Activated naive CD4-positive, alpha-beta T cell treated with anti-CD3 and anti-CD28 coated beads for 36 hours (primary cell): Measurements from ENCODE around the gene GRPEL2. TPM values are rescaled to one million over a fixed set of nuclear protein-coding genes. Genes with fewer than 3 reads are reported as not detected.

Source experiments
- CTCF ChIA-PET: fragments of 350-600 bp; sonication (Branson Sonifier 250); formaldehyde crosslinking; loops from one replicate; lab custom pipeline; 2021; ENCODE audit warnings: antibody characterized with exemption; lab: Charles Lee
- DNase-seq: peaks from one replicate; pipeline ENCODE4 v3.0.0-alpha.2; 2020
- H3K27ac Mint-ChIP-seq: one replicate; pipeline ENCODE4 v1.8.0; 2021; ENCODE audit warnings: mild to moderate bottlenecking, mixed read lengths
- H3K27me3 Mint-ChIP-seq: one replicate; pipeline ENCODE4 v1.8.0; 2021; ENCODE audit warnings: low read depth, mixed read lengths
- H3K36me3 Mint-ChIP-seq: one replicate; pipeline ENCODE4 v1.8.0; 2021; ENCODE audit warnings: low read depth, mixed read lengths
- H3K4me1 Mint-ChIP-seq: one replicate; pipeline ENCODE4 v1.8.0; 2021; ENCODE audit warnings: low read depth, mixed read lengths
- H3K4me3 Mint-ChIP-seq: one replicate; pipeline ENCODE4 v1.8.0; 2021; ENCODE audit warnings: mild to moderate bottlenecking, moderate library complexity, mixed read lengths
- H3K9me3 Mint-ChIP-seq: one replicate; pipeline ENCODE4 v1.8.0; 2021; ENCODE audit warnings: mixed read lengths
- intact Hi-C: fragments of 100-400 bp; cut with micrococcal nuclease; formaldehyde crosslinking; loops from one replicate; pipeline ENCODE4 v1.15.1; 2023
- total RNA-seq, 2 experiments: library from RNA; stranded (reverse); gene quantifications; one replicate each; pipeline ENCODE4 v1.2.3, GENCODE V29; 2021

GRPEL2 gene, protein sequence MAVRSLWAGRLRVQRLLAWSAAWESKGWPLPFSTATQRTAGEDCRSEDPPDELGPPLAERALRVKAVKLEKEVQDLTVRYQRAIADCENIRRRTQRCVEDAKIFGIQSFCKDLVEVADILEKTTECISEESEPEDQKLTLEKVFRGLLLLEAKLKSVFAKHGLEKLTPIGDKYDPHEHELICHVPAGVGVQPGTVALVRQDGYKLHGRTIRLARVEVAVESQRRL
- 10 to 100 TPM; 44.7 to 49.6 TPM for total RNA-seq

DNA sequence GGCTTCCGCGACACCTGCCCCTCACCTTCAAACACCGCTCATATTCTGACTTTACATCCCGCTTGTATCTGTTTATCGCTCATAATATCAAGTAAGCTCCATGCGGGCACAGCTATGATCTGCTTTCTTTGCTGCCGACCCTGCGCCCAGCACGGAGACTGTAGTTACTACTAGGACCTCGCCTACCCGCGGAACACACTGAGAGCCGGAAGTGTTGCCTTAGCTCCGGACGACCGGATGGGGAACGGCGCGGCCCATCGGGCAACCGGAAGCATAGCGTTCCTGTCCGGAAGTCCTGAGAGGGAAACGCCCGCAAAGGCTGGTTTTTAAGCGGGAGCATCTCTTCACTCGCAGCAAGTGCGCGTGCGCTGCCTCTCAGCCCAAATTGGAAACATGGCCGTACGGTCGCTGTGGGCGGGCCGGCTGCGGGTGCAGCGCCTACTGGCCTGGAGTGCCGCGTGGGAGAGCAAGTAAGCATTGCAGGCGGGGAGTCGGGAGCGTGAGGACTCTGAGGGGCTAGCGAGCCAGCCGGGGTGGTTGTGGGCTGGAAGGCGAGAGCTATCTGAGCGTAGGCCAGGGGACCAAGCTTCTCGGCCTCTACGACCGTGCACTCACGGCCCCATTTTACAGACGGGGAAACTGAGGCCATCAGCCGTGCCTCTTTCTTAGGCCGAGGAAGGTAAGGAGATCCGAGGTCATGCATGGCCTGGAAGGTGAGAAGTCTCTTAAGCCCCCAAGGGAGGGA lies at the start of gene GRPEL2:
TSS of gene GRPEL2 (plus strand) at position 353 of the 745 bp plus-strand sequence. CDS start at position 394, 41 bp downstream.
- DNase-seq = peak; percentile 97
- Mint-ChIP-seq H3K9me3 (no peaks in the 10 kb centered on the region), H3K27me3 (no peaks in the 10 kb centered on the region), H3K27ac (peak within 1 kb of the TSS; percentile 95), H3K4me3 (peak within 1 kb of the TSS; percentile 91), H3K4me1 (peaks cover 52% of the 10 kb centered on the region), H3K36me3 (peaks cover 44% of the 10 kb centered on the region)
- intact Hi-C loops = loop anchor here (1.0 to 10.0 kb wide), 7 partner anchors 12 to 1067 kb away; partner anchors contain the start of genes CD74, CSNK1A1, PPARGC1B and SLC26A2
- CTCF ChIA-PET = interaction anchor here (0.9 to 2.7 kb wide), 11 partner anchors 9 to 204 kb away, joined by 3 to 12 read pairs (median 5); partner anchors contain the start of genes ABLIM3 and PCYOX1L

DNA sequence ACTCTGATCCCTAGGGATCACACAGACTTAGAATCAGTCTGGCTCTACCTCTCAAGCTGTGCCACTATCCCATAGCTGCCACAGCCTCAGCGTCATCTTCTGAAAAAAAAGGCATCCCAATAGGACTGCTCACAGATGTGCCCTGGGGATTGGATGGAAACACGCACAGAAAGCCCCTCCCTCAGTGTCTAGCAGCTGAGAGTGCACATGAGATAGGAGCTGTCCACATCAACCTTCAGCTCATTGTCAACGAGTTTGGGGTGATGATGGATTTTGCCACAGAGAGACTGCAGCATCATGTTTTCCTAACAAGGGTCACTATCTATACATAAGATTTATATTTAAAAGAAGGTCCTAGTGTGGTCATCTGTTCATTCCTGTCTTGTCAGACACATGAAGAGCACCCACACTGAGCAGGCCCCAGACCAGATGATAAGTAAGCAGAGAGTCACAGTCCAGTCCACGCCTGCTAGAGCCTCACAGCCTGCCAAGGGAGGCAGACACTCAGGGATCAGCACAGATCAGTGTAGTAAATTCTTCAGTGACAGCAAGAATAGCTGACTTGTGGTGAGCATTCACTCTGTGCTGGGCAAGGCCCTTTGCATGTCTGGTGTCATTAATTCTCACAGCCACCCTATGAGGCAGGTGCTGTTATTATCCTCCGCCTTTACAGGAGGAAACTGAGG lies 47.8 kb upstream of the GRPEL2 start:
- Mint-ChIP-seq H3K4me3 (no peak overlapping the region), H3K4me1 (peaks cover 55% of the 10 kb centered on the region), H3K36me3 (no peaks in the 10 kb centered on the region), H3K9me3 (no peaks in the 10 kb centered on the region), H3K27ac (no peak overlapping the region), H3K27me3 (no peaks in the 10 kb centered on the region)
- intact Hi-C loops = loop anchor here (2.0 to 5.0 kb wide), 2 partner anchors 61 to 135 kb away; partner anchors contain the start of gene PCYOX1L
- no peak for DNase-seq
- CTCF ChIA-PET = interaction anchor here (0.6 to 1.9 kb wide), 6 partner anchors 15 to 137 kb away, joined by 3 to 6 read pairs (median 4); no protein-coding TSS in a partner anchor

DNA sequence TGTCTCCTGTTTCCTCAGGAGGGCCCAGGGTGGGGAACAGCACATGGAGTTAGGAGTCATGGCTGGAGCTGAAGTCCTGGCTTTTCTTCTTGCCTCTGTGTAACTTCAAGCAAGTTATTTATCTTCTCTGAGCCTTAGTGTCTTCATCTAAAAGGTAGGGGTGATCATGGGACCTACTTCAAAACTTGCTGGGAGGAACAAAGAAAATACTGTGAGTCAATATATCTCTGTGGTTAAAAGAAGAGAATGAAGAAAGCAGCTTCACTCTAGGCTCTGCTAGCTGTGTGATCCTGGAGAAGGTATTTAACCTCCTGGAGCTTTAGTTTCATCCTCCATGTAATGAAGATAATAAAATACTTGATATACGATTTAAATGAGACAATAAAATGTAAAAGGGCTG lies 47.1 kb upstream of the GRPEL2 start:
- Mint-ChIP-seq H3K4me1 (peaks cover 55% of the 10 kb centered on the region), H3K9me3 (no peaks in the 10 kb centered on the region), H3K27me3 (no peaks in the 10 kb centered on the region), H3K27ac (no peak overlapping the region), H3K36me3 (no peaks in the 10 kb centered on the region), H3K4me3 (no peak overlapping the region)
- intact Hi-C loops = loop anchor here (2.0 to 5.0 kb wide), 2 partner anchors 61 to 134 kb away; partner anchors contain the start of gene PCYOX1L
- no peak for DNase-seq
- CTCF ChIA-PET = interaction anchor here (0.6 to 1.9 kb wide), 5 partner anchors 19 to 374 kb away, joined by 3 to 6 read pairs (median 4); no protein-coding TSS in a partner anchor

DNA sequence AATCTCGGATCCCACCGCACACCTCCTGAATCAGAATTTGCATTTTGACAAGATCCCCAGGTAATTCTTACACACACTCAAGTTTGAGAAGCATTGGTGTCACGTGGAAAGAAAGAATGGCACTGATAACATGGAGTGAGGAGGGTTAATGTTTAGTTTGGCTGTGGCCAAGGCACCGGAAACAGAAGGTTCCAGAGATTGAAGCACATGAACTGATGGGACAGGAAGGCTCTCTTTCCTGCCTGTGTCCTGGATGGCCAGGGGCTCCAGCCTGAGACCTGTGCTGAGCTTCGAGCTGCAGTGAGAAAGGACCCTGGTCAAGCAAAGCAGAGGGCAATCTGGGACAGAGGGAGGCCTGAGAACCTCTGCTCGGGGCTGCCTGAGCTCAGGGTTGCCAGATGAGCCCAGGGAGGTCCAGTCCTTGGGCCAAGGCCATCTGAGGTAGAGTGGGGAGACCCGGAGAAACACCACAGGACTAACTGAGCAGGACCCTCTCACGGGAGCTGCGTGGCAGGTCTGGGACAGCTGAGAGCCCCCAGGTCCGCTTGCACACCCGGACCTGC lies 46.4 kb upstream of the GRPEL2 start:
- Mint-ChIP-seq H3K4me3 (no peak overlapping the region), H3K36me3 (no peaks in the 10 kb centered on the region), H3K27me3 (no peaks in the 10 kb centered on the region), H3K4me1 (peaks cover 55% of the 10 kb centered on the region), H3K9me3 (no peaks in the 10 kb centered on the region), H3K27ac (no peak overlapping the region)
- DNase-seq = no peak
- CTCF ChIA-PET = interaction anchor here (0.6 to 1.3 kb wide), 3 partner anchors 18 to 374 kb away, joined by 3 to 5 read pairs (median 3); no protein-coding TSS in a partner anchor
- intact Hi-C loops = loop anchor here (2.0 to 5.0 kb wide), 2 partner anchors 60 to 133 kb away; partner anchors contain the start of gene PCYOX1L

DNA sequence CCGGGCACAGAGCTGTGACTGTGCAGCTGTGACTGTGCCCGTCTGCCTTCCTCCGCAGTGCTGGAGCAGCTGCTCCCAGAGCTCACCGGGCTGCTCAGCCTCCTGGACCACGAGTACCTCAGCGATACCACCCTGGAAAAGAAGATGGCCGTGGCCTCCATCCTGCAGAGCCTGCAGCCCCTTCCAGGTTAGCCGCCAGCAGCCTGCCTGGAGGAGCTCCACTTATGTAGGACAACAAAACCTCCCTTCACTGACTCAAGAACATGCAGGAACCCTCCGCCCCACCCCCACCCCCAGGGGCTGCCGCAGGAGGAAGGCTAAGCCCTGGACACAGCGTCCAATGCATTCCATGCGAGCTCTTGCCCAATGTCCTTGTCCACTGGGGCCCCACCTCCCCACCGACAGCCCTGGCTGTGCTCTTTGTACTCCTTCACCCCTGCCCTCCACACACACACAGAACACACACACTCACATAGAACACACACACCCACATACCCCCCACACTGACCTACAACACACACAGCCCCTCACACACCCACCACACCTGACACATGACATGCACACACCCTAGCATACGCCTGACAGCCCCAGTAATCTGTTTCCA lies 45.7 kb upstream of the GRPEL2 start:
- H3K27me3 Mint-ChIP-seq = no peaks in the 10 kb centered on the region
- no peak for DNase-seq
- intact Hi-C loops = loop anchor here (2.0 to 5.0 kb wide), 2 partner anchors 59 to 133 kb away; partner anchors contain the start of gene PCYOX1L
- H3K9me3 Mint-ChIP-seq = no peaks in the 10 kb centered on the region
- H3K36me3 Mint-ChIP-seq = no peaks in the 10 kb centered on the region
- no peak overlapping the region for H3K4me3 Mint-ChIP-seq
- H3K27ac Mint-ChIP-seq = no peak overlapping the region
- H3K4me1 Mint-ChIP-seq = peaks cover 52% of the 10 kb centered on the region
- CTCF ChIA-PET = interaction anchor here (0.7 kb wide), 1 partner anchor 72 kb away, joined by 3 read pairs; no protein-coding TSS in a partner anchor

DNA sequence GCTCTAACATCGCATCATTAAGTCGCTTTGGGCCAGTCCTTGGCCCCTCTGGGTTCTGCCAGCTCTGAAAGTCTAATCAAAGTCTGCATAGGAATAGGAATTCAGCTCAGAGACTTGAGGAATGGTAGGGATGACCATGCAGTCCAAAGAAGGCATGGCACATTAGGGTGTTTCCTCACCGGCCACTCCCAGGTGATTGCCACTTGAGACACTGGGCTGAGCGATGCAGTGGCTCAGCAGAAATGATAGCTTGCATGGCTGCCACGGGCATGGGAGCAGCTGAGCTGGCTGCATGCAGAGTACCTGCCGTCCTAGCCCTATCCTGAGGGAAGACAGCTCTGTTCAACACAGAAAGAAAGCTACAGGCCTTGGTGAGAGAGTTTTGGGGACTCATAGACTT lies 44.9 kb upstream of the GRPEL2 start:
- no peaks in the 10 kb centered on the region for H3K27me3 Mint-ChIP-seq
- peaks cover 45% of the 10 kb centered on the region for H3K4me1 Mint-ChIP-seq
- no peaks in the 10 kb centered on the region for H3K36me3 Mint-ChIP-seq
- intact Hi-C loops = no loop called here
- H3K4me3 Mint-ChIP-seq = no peak overlapping the region
- DNase-seq = no peak
- H3K9me3 Mint-ChIP-seq = no peaks in the 10 kb centered on the region
- no peak overlapping the region for H3K27ac Mint-ChIP-seq
- CTCF ChIA-PET = no interaction called here

DNA sequence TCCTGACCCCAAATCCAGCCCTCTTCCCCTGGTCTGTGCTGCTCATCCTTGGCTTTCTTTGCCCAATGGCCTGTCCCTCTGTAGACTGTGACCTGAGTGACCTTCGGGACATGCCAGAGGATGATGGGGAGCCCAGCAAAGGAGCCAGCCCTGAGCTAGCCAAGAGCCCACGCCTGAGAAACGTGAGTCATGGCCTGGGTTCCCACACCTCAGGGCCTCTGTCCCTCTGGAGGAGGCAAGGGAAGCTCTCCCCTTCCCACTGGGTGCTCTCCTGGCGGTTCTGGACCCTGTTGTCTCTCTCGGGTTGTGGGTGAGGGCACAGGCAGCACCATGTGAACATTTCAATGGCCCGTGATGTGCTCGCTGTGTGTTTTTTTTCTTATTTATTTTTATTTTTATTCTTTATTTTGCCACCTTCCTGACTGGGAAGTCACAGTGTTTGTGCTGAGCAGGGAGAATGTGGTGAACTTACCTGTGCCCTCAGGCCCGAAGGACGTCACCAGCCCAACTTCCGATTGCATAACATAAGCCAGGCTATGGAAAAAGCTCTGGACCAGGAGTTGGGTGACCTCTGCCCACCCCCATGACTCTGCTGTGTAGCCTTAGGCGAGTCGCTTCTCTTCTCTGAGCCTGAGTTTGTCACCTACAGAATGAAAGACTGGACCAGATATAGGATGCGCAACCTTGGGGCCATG lies 44.1 kb upstream of the GRPEL2 start:
- no peaks in the 10 kb centered on the region for H3K9me3 Mint-ChIP-seq
- CTCF ChIA-PET = no interaction called here
- intact Hi-C loops = no loop called here
- H3K36me3 Mint-ChIP-seq = no peaks in the 10 kb centered on the region
- no peak overlapping the region for H3K27ac Mint-ChIP-seq
- no peak for DNase-seq
- H3K27me3 Mint-ChIP-seq = no peaks in the 10 kb centered on the region
- peaks cover 38% of the 10 kb centered on the region for H3K4me1 Mint-ChIP-seq
- no peak overlapping the region for H3K4me3 Mint-ChIP-seq

DNA sequence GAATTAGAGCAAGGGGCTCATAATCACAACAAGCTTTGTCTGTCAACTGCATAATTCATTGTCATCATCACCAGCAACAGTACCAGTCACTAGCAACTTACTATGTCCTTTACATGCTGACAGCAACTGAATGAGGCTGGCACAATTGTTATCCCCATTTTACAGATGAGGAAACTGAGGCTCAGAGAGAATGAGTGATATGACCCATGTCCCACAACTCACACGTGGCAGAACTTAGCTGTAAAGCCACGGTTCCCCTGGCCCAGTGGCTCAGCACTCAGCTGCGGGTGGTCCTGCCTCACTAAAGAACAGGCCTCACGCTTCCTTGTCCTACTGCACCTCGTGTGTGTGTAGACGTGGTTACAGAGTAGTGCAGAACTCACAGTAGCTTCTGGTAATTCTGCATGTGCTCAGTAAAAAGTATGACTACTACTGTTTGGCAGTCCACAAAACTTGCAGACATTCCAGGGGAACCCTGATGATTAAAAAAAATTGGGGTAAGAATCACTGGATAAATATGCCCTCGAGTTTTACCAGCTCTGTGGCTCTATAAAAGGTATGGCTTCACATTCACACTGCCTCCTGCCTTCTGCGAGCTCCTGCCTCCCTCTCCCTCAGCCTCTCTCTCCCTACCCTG lies 43.4 kb upstream of the GRPEL2 start:
- Mint-ChIP-seq H3K27ac (no peak overlapping the region), H3K27me3 (no peaks in the 10 kb centered on the region), H3K4me1 (peaks cover 31% of the 10 kb centered on the region), H3K4me3 (no peak overlapping the region), H3K36me3 (no peaks in the 10 kb centered on the region), H3K9me3 (no peaks in the 10 kb centered on the region)
- no peak for DNase-seq
- CTCF ChIA-PET = no interaction called here
- intact Hi-C loops = no loop called here

DNA sequence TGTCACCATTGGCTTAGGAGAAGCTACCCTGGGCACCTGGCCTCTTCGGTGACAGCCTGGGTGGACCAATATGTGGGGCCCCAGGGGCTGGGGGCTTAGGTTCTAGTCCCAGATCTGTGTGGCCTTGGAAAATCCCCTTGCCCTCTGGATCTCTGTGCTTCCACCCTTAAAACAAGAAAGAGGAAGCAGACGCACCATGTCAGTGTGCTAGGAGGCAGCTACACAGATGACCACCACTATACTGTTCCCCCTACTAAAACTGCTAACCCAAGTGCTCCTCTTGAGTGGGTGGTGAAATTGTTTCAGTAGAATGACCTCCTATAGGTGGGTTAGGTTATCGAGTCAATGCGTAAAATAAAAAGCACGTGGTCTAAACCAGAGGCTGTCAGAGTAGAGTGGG lies 42.7 kb upstream of the GRPEL2 start:
- peaks cover 26% of the 10 kb centered on the region for H3K4me1 Mint-ChIP-seq
- H3K27ac Mint-ChIP-seq = no peak overlapping the region
- intact Hi-C loops = no loop called here
- no peaks in the 10 kb centered on the region for H3K27me3 Mint-ChIP-seq
- no peaks in the 10 kb centered on the region for H3K9me3 Mint-ChIP-seq
- no peaks in the 10 kb centered on the region for H3K36me3 Mint-ChIP-seq
- no peak overlapping the region for H3K4me3 Mint-ChIP-seq
- CTCF ChIA-PET = no interaction called here
- DNase-seq = no peak

DNA sequence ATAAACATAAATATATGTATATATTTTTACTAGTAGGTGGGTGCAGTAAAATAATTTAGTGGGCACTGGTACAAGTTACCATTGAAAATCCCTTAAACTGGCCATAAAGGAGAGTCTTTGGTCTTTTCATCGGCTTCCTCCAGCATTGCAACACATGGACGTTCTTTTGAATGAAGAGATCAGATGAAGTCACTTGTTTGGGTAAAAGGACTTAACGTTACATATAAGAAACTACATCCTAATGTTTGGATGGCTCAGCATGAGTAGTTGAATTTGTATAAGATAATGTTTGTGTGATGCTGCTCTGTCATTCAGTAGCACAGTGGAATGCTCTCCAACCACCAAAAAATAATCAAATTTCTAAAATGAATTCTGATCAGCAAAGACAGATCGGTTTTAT lies 42.1 kb upstream of the GRPEL2 start:
- Mint-ChIP-seq H3K4me1 (peaks cover 21% of the 10 kb centered on the region), H3K9me3 (no peaks in the 10 kb centered on the region), H3K4me3 (no peak overlapping the region), H3K36me3 (no peaks in the 10 kb centered on the region), H3K27ac (no peak overlapping the region), H3K27me3 (no peaks in the 10 kb centered on the region)
- no peak for DNase-seq
- CTCF ChIA-PET = no interaction called here
- intact Hi-C loops = no loop called here
